Fibroblast of lung (primary cell): ENCODE data around the gene JARID2.

Experiments
- EZH2 ChIP-seq: IDR thresholded peaks from 2 replicates; pipeline ENCODE4 v1.5.1; 2012; ENCODE audit warnings: low read length, control low read depth, mild to moderate bottlenecking; ENCODE audit errors: missing control alignments
- TF ChIP-seq, protein P1 (sequence below), 2 donors: IDR thresholded peaks in 1 of 2; conservative IDR thresholded peaks in 1 of 2; 1 replicate in 1 of 2; 2 replicates in 1 of 2; pipeline ENCODE4 v1.5.1; 2011 to 2012; ENCODE audit warnings: low read length in 2 of 2, control low read depth in 1 of 2, inconsistent platforms in 1 of 2, low read depth in 1 of 2, mild to moderate bottlenecking in 1 of 2

DNA sequence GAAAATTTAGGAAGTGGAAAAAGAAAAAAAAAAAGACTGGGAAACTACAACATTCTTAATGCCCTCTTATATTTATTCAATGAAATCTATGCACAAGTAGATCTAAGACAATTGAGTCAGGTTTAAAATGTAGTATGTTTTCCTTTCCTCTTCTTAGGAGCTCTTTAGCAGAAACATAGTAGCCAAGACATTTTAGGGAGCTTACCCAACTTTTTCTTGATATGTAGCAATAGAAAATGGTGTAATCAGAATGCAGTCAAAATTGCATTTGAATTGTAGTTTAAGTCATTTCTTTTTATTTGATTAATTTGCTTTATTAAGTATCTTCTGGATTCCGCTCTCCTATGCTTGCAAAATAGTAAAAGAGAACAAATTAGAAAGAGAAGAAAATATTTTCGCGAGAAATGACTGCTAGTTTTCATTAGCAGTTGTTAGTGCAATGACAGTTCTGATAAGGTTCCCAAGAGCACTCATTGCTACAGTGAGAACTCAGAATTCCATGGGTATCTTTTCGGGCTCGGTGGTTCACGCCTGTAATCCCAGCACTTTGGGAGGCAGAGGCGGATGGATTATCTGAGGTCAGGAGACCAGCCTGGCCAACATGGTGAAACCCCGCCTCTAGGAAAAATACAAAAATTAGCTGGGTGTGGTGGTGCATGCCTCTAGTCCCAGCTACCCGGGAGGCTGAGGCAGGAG is 52.2 kb downstream of the JARID2 start:
- TF ChIP-seq, protein P1, sequence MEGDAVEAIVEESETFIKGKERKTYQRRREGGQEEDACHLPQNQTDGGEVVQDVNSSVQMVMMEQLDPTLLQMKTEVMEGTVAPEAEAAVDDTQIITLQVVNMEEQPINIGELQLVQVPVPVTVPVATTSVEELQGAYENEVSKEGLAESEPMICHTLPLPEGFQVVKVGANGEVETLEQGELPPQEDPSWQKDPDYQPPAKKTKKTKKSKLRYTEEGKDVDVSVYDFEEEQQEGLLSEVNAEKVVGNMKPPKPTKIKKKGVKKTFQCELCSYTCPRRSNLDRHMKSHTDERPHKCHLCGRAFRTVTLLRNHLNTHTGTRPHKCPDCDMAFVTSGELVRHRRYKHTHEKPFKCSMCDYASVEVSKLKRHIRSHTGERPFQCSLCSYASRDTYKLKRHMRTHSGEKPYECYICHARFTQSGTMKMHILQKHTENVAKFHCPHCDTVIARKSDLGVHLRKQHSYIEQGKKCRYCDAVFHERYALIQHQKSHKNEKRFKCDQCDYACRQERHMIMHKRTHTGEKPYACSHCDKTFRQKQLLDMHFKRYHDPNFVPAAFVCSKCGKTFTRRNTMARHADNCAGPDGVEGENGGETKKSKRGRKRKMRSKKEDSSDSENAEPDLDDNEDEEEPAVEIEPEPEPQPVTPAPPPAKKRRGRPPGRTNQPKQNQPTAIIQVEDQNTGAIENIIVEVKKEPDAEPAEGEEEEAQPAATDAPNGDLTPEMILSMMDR (conservative IDR thresholded peaks at IDR 0.05 in 1 of 2, IDR thresholded peaks at IDR 0.05 in 1 of 2; ENCODE audit: low read depth in 1 of 2, low read length in 2 of 2), result no peak
- TF ChIP-seq EZH2, result no peak
